Immature natural killer cell (primary cell): ENCODE data around the gene CCDC150. TPM values are rescaled to one million over a fixed set of nuclear protein-coding genes. Genes with fewer than 3 reads are reported as not detected.
"Not testable (repeated sequence)": the region's sequence is repeated elsewhere in the genome, so short reads cannot be mapped to it uniquely, and the experiment has no call there.

Source experiments
- DNase-seq, 3 donors: peaks; one replicate each; pipeline ENCODE4 v3.0.0; 2022; ENCODE audit warnings: mixed read lengths in 1 of 3
- H3K27ac Mint-ChIP-seq, 6 donors: one replicate each; pipeline ENCODE4 v1.8.0; 2020; ENCODE audit warnings: mixed read lengths in 6 of 6, mild to moderate bottlenecking in 5 of 6, inconsistent platforms in 4 of 6, moderate library complexity in 3 of 6
- H3K27me3 Mint-ChIP-seq, 3 donors: one replicate each; pipeline ENCODE4 v1.8.0; 2020 to 2021; ENCODE audit warnings: low read depth in 3 of 3, mild to moderate bottlenecking in 3 of 3, mixed read lengths in 3 of 3, moderate library complexity in 3 of 3, inconsistent platforms in 1 of 3
- H3K36me3 Mint-ChIP-seq, 3 donors: one replicate each; pipeline ENCODE4 v1.8.0; 2020; ENCODE audit warnings: mixed read lengths in 3 of 3, inconsistent platforms in 2 of 3, mild to moderate bottlenecking in 2 of 3
- H3K4me1 Mint-ChIP-seq, 2 donors: one replicate each; pipeline ENCODE4 v1.8.0; 2020; ENCODE audit warnings: inconsistent platforms in 2 of 2, mild to moderate bottlenecking in 2 of 2, mixed read lengths in 2 of 2, moderate library complexity in 1 of 2
- H3K4me3 Mint-ChIP-seq, 5 donors: one replicate each; pipeline ENCODE4 v1.8.0; 2020; ENCODE audit warnings: mild to moderate bottlenecking in 5 of 5, mixed read lengths in 5 of 5, inconsistent platforms in 3 of 5, moderate library complexity in 3 of 5
- H3K9me3 Mint-ChIP-seq, 6 donors: one replicate each; pipeline ENCODE4 v1.8.0; 2020; ENCODE audit warnings: mild to moderate bottlenecking in 6 of 6, mixed read lengths in 6 of 6, inconsistent platforms in 4 of 6, moderate library complexity in 3 of 6
- polyA plus RNA-seq, 3 donors: library from polyadenylated mRNA; unstranded; fragments of 300-500 nt; fragmentation: Illumina TruSeq; gene quantifications; one replicate each; pipeline ENCODE4 v1.2.3, GENCODE V29; 2021

The CCDC150 gene
- polyA plus RNA-seq, 3 donors from 2014 or later = not detected

- Mint-ChIP-seq H3K27ac (no peak overlapping the region), H3K4me1 (peaks cover 0 to 5% of the 10 kb centered on the region in 2 donors), H3K9me3 (no peaks in the 10 kb centered on the region), H3K27me3 (peaks cover 0 to 3% (median 0%) of the 10 kb centered on the region in 3 donors), H3K4me3 (no peak overlapping the region), H3K36me3 (no peaks in the 10 kb centered on the region)
- DNase-seq = no peak
Measured at GRCh38 chr2:196702641-196703040, 63.1 kb downstream of the CCDC150 start.

DNA sequence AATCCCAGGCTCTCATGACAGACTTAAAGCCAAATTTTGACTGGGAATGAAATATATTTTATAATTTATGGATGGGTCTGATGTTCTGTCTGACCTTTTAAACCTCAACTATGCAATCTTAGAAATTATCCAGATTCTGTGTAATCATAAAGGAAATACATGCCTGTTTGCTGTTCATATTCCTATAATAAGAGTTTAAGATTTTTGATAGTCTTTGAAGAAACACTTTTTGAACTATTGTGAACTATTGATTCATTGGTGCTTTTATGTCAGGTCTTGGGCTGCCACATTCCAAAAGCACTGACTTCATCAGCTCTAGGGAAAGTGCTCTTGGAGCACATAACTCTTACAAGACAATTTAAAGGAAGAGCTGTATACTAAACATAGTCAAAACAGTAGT, 64.2 kb downstream of the CCDC150 start:
- peaks cover 0 to 5% of the 10 kb centered on the region in 2 donors for H3K4me1 Mint-ChIP-seq
- no peaks in the 10 kb centered on the region for H3K9me3 Mint-ChIP-seq
- H3K36me3 Mint-ChIP-seq = no peaks in the 10 kb centered on the region
- DNase-seq = no peak
- no peak overlapping the region for H3K27ac Mint-ChIP-seq
- peaks cover 0 to 3% (median 0%) of the 10 kb centered on the region in 3 donors for H3K27me3 Mint-ChIP-seq
- H3K4me3 Mint-ChIP-seq = no peak overlapping the region

- not testable (repeated sequence) for H3K4me3 Mint-ChIP-seq, H3K27me3 Mint-ChIP-seq, DNase-seq, H3K4me1 Mint-ChIP-seq, H3K36me3 Mint-ChIP-seq, H3K27ac Mint-ChIP-seq, H3K9me3 Mint-ChIP-seq
Measured at GRCh38 chr2:196710056-196710455, 70.5 kb downstream of the CCDC150 start.

- Mint-ChIP-seq H3K27me3 (peaks cover 0 to 5% (median 0%) of the 10 kb centered on the region in 3 donors), H3K27ac (no peak overlapping the region), H3K4me1 (no peaks in the 10 kb centered on the region)
Measured at GRCh38 chr2:196711625-196712024, 72.1 kb downstream of the CCDC150 start.

GRCh38 chr2:196712867-196713266, 73.4 kb downstream of the CCDC150 start:
- H3K27me3 Mint-ChIP-seq = peaks cover 0 to 5% (median 0%) of the 10 kb centered on the region in 3 donors
- no peak overlapping the region for H3K27ac Mint-ChIP-seq
- H3K9me3 Mint-ChIP-seq = no peaks in the 10 kb centered on the region
- DNase-seq = no peak
- no peak overlapping the region for H3K4me3 Mint-ChIP-seq
- peaks cover 0 to 3% (median 0%) of the 10 kb centered on the region in 3 donors for H3K36me3 Mint-ChIP-seq
- H3K4me1 Mint-ChIP-seq = no peaks in the 10 kb centered on the region

More at GRCh38 chr2:196711625-196712024, 72.1 kb downstream of the CCDC150 start:
- H3K9me3 Mint-ChIP-seq = no peaks in the 10 kb centered on the region
- DNase-seq = no peak
- no peak overlapping the region for H3K4me3 Mint-ChIP-seq
- H3K36me3 Mint-ChIP-seq = peaks cover 0 to 3% (median 0%) of the 10 kb centered on the region in 3 donors

DNA sequence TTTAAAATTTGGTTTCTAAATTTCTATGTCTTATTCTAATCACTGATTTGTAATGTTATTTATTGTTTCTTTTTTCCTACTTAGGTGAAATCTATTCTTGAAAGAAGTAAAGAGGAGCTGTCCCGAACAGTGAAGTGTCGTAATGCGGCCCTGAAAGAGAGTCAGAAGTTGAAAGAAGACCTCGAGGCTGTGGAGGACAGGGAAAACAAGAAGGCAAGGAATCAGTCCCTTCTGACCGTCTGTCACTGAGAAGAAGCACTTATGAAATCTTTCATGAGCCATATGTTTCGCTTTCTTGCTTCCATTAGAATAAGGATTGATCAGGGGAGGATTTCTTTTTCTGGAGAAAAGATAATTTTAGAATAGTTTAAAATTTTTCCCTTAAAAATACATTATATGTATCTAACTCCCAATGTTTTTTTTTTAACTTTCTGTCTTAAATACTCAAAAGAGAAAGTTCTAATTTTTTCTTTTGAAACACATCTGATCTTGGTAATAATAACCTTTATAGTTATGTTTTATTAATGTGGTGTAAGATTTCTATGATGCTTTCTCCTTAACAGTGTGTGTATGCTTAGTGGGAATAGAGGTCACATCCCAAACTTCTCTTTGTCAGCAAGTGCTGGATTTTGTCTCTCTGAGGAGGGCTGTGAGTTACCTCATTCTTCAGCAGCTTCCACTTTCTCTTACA, 79.0 kb downstream of the CCDC150 start:
- no peaks in the 10 kb centered on the region for H3K9me3 Mint-ChIP-seq
- DNase-seq = no peak
- H3K27ac Mint-ChIP-seq = no peak overlapping the region
- peaks cover 0 to 3% (median 0%) of the 10 kb centered on the region in 3 donors for H3K27me3 Mint-ChIP-seq
- H3K36me3 Mint-ChIP-seq = no peaks in the 10 kb centered on the region
- H3K4me1 Mint-ChIP-seq = no peaks in the 10 kb centered on the region
- no peak overlapping the region for H3K4me3 Mint-ChIP-seq

DNA sequence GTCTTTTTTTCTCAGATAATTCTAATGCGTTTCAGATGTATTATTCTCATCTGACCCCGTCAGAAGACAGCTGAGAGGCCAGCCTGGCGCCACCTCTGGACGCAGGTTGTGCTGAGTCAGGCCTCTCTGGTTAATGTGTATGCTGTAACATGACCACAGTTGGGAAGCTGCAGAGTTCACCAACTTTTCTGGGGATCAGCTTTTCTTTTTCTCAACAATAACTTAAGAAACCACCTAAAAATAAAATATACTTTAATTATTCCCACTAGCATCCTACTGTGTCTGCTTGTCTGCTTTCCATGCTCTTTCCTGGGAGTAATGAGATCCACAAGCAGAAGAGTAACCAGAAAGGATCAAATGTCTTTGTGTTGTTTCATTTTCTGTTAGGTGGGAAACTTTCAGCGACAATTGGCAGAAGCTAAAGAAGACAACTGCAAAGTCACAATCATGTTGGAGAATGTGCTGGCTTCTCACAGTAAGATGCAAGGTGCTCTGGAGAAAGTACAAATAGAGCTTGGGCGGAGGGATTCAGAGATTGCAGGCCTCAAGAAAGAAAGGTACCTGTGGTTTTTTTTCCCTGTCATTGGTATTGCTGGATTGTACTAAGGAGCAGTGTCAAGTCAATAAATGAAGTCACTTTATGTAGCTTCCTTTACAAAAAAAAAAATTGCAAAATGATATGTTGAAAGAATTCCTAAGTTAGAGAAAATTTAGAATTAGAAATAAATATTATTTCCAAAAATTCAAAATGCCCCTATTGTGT, 79.8 kb downstream of the CCDC150 start:
- Mint-ChIP-seq H3K9me3 (no peaks in the 10 kb centered on the region), H3K4me1 (no peaks in the 10 kb centered on the region), H3K27ac (no peak overlapping the region), H3K27me3 (peaks cover 0 to 3% (median 0%) of the 10 kb centered on the region in 3 donors), H3K36me3 (no peaks in the 10 kb centered on the region), H3K4me3 (no peak overlapping the region)
- DNase-seq = no peak

DNA sequence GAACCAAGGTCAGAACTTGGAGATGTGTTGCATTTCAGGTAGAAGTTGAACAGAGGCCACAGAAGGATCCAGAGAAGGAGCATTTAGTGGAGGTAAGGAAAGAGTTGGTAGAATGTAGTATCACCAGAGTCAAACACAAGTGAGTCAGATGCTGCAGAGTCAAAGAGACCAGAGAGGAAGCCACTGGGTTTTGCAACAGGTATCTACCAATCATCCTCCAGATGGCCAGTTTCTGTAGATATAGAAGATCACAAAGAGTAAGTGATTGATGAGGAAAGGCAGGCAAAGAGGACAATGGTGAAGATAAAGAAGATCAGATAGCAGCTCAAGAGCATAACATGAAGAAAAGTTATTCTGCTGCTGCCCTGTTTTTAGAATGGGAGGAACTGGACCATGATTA, 84.1 kb downstream of the CCDC150 start:
- Mint-ChIP-seq H3K27ac (no peak overlapping the region), H3K4me3 (no peak overlapping the region), H3K36me3 (peaks cover 0 to 6% (median 0%) of the 10 kb centered on the region in 3 donors), H3K27me3 (peaks cover 0 to 1% (median 1%) of the 10 kb centered on the region in 3 donors), H3K9me3 (no peaks in the 10 kb centered on the region), H3K4me1 (no peaks in the 10 kb centered on the region)
- DNase-seq = no peak

GRCh38 chr2:196725218-196725617, 85.7 kb downstream of the CCDC150 start:
- no peaks in the 10 kb centered on the region for H3K9me3 Mint-ChIP-seq
- no peaks in the 10 kb centered on the region for H3K4me1 Mint-ChIP-seq
- peaks cover 0 to 1% (median 1%) of the 10 kb centered on the region in 3 donors for H3K27me3 Mint-ChIP-seq
- H3K4me3 Mint-ChIP-seq = no peak overlapping the region
- no peak overlapping the region for H3K27ac Mint-ChIP-seq
- no peak for DNase-seq
- peaks cover 0 to 6% (median 0%) of the 10 kb centered on the region in 3 donors for H3K36me3 Mint-ChIP-seq

DNA sequence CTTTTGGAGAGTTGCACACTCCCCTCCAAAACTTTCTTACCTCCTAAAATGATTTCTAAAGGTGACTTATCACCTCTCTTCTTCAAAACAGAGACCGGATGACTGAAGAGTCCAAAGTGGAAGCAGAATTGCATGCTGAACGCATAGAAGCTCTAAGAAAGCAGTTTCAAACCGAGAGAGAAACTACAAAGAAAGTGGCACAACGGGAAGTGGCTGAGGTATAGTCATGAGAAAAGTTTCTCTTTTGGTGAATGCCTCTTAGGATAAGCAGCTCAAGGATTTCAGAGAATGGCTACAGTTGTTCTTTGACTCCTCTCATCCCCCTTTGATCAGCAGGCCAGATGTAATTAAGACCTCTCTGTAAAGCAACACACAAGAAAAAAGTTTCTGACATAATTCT, 86.4 kb downstream of the CCDC150 start:
- H3K27me3 Mint-ChIP-seq = peaks cover 0 to 1% (median 1%) of the 10 kb centered on the region in 3 donors
- no peaks in the 10 kb centered on the region for H3K9me3 Mint-ChIP-seq
- no peak overlapping the region for H3K4me3 Mint-ChIP-seq
- no peak for DNase-seq
- H3K36me3 Mint-ChIP-seq = peaks cover 0 to 6% (median 0%) of the 10 kb centered on the region in 3 donors
- H3K4me1 Mint-ChIP-seq = no peaks in the 10 kb centered on the region
- no peak overlapping the region for H3K27ac Mint-ChIP-seq

- peaks cover 0 to 1% (median 0%) of the 10 kb centered on the region in 3 donors for H3K27me3 Mint-ChIP-seq
- DNase-seq = no peak
- H3K27ac Mint-ChIP-seq = no peak overlapping the region
- H3K9me3 Mint-ChIP-seq = no peaks in the 10 kb centered on the region
- H3K4me3 Mint-ChIP-seq = no peak overlapping the region
- no peaks in the 10 kb centered on the region for H3K4me1 Mint-ChIP-seq
- H3K36me3 Mint-ChIP-seq = peaks cover 0 to 6% (median 0%) of the 10 kb centered on the region in 3 donors
Measured at GRCh38 chr2:196729418-196729817, 89.9 kb downstream of the CCDC150 start.

- not testable (repeated sequence) for DNase-seq, H3K27ac Mint-ChIP-seq, H3K27me3 Mint-ChIP-seq, H3K4me1 Mint-ChIP-seq, H3K4me3 Mint-ChIP-seq
- H3K9me3 Mint-ChIP-seq = peaks cover 0 to 11% (median 1%) of the 10 kb centered on the region in 6 donors
- H3K36me3 Mint-ChIP-seq = peaks cover 3 to 22% (median 4%) of the 10 kb centered on the region in 3 donors
Measured at GRCh38 chr2:196736646-196737045, 97.1 kb downstream of the CCDC150 start.

DNA sequence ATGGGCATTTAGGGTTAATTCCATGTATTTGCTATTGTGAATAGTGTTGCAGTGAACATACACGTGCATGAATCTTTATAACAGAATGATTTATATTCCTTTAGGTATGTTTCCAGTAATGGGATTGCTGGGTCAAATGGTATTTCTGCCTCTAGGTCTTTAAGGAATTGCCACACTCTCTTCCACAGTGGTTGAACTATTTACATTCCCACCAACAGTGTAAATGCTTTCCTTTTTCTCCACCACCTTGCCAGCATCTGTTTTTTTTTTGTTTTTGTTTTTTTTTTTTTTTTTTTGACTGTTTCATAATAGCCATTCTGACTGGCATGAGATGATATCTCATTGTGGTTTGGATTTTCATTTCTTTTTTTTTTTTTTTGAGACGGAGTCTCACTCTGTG, 97.5 kb downstream of the CCDC150 start:
- Mint-ChIP-seq H3K27me3 (peaks cover 2 to 4% (median 4%) of the 10 kb centered on the region in 3 donors), H3K36me3 (peaks cover 3 to 22% (median 4%) of the 10 kb centered on the region in 3 donors), H3K27ac (no peak overlapping the region), H3K4me1 (no peaks in the 10 kb centered on the region), H3K9me3 (peaks cover 0 to 11% (median 2%) of the 10 kb centered on the region in 6 donors), H3K4me3 (no peak overlapping the region)
- DNase-seq = no peak

GRCh38 chr2:196739031-196739430, 99.5 kb downstream of the CCDC150 start:
- no peaks in the 10 kb centered on the region for H3K4me1 Mint-ChIP-seq
- peaks cover 3 to 22% (median 4%) of the 10 kb centered on the region in 3 donors for H3K36me3 Mint-ChIP-seq
- H3K27ac Mint-ChIP-seq = no peak overlapping the region
- no peak overlapping the region for H3K4me3 Mint-ChIP-seq
- H3K27me3 Mint-ChIP-seq = peaks cover 2 to 4% (median 4%) of the 10 kb centered on the region in 3 donors
- DNase-seq = no peak
- H3K9me3 Mint-ChIP-seq = peaks cover 0 to 11% (median 2%) of the 10 kb centered on the region in 6 donors
